Measurements from ENCODE around the gene CHCHD2. TPM values are rescaled to one million over a fixed set of nuclear protein-coding genes. Genes with fewer than 3 reads are reported as not detected.
"Not testable (repeated sequence)": the region's sequence is repeated elsewhere in the genome, so short reads cannot be mapped to it uniquely, and the experiment has no call there.

CHCHD2 gene, protein sequence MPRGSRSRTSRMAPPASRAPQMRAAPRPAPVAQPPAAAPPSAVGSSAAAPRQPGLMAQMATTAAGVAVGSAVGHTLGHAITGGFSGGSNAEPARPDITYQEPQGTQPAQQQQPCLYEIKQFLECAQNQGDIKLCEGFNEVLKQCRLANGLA
- total RNA-seq: 243 TPM
- 100 to 1,000 TPM; 505 to 622 (median 531) TPM for polyA plus RNA-seq

GRCh38 chr7:56106108-56107073, at the start of gene CHCHD2:
Gene CHCHD2, minus strand, starts transcription at chr7:56106476. Its CDS starts 63 bp downstream, at chr7:56106413.
- Mint-ChIP-seq H3K4me3 (peak within 1 kb of the TSS; percentile 89 to 97 (median 96)), H3K27me3 (peaks cover 5% of the 10 kb centered on the region), H3K27ac (peak within 1 kb of the TSS; percentile 92 to 99 (median 98)), H3K36me3 (peaks cover 21% of the 10 kb centered on the region), H3K9me3 (peaks cover 0 to 3% (median 0%) of the 10 kb centered on the region in 7 donors), H3K4me1 (peaks cover 0 to 43% (median 23%) of the 10 kb centered on the region in 4 donors)
- peak; percentile 99 to 100 for ATAC-seq (ENCODE audit: low read depth in 2 of 2)
- peaks cover 22% of the 10 kb centered on the region for H3K36me3 ChIP-seq (ENCODE audit: control insufficient read depth, insufficient read depth, low read length)
- peak within 1 kb of the TSS; percentile 95 for H3K27ac ChIP-seq (ENCODE audit: insufficient read depth, low read length, poor library complexity, severe bottlenecking)
- peak; percentile 91 to 100 (median 94) for DNase-seq
- peaks cover 30% of the 10 kb centered on the region for H3K4me1 ChIP-seq (ENCODE audit: control insufficient read depth, insufficient read depth, low read length, poor library complexity, severe bottlenecking)
- H3K9me3 ChIP-seq (ENCODE audit: control insufficient read depth in 2 of 2, low read length in 2 of 2): no peaks in the 10 kb centered on the region
- peaks cover 2% of the 10 kb centered on the region for H3K27me3 ChIP-seq (ENCODE audit: control insufficient read depth, insufficient read depth, low read length)
- peak within 1 kb of the TSS; percentile 96 for H3K4me3 ChIP-seq (ENCODE audit: low read depth, low read length)

DNA sequence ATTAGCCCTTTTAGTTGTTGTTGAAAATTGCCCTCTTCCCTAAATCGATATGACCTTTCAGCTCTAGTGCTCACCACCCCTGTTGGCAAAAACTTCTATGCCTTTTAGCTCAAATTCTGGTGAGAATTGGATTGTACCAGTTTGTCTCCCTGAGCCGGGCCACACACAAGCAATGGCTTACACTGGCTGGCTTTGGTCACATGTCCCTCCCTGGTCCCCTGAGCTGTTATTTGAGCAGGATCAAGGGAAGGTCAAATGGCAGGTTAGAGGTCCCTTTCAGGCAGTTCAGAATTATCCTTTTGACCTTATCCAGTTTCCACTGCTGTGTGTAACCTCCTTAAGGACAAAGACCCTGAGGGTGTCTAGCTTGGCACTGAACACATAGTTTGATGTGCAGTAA, 24.8 kb upstream of the CHCHD2 start:
- H3K27ac Mint-ChIP-seq; H3K9me3 Mint-ChIP-seq; H3K4me3 Mint-ChIP-seq; H3K36me3 ChIP-seq (ENCODE audit: control insufficient read depth, insufficient read depth, low read length); H3K4me1 ChIP-seq (ENCODE audit: control insufficient read depth, insufficient read depth, low read length, poor library complexity, severe bottlenecking); H3K4me3 ChIP-seq (ENCODE audit: low read depth, low read length); H3K9me3 ChIP-seq (ENCODE audit: control insufficient read depth in 2 of 2, low read length in 2 of 2); H3K36me3 Mint-ChIP-seq; H3K27me3 ChIP-seq (ENCODE audit: control insufficient read depth, insufficient read depth, low read length); H3K4me1 Mint-ChIP-seq; ATAC-seq (ENCODE audit: low read depth in 2 of 2); DNase-seq; H3K27ac ChIP-seq (ENCODE audit: insufficient read depth, low read length, poor library complexity, severe bottlenecking); H3K27me3 Mint-ChIP-seq: not testable (repeated sequence)

- DNase-seq (no peak), ATAC-seq (ENCODE audit: low read depth in 2 of 2) (no peak)
- H3K9me3 ChIP-seq (ENCODE audit: control insufficient read depth in 2 of 2, low read length in 2 of 2): no peaks in the 10 kb centered on the region
- no peaks in the 10 kb centered on the region for H3K36me3 Mint-ChIP-seq
- H3K27ac Mint-ChIP-seq: no peak overlapping the region
- no peaks in the 10 kb centered on the region for H3K27me3 ChIP-seq (ENCODE audit: control insufficient read depth, insufficient read depth, low read length)
- H3K27ac ChIP-seq (ENCODE audit: insufficient read depth, low read length, poor library complexity, severe bottlenecking): no peak overlapping the region
- no peaks in the 10 kb centered on the region for H3K9me3 Mint-ChIP-seq
- no peak overlapping the region for H3K4me3 Mint-ChIP-seq
- H3K4me3 ChIP-seq (ENCODE audit: low read depth, low read length): no peak overlapping the region
- H3K4me1 Mint-ChIP-seq: no peaks in the 10 kb centered on the region
- H3K36me3 ChIP-seq (ENCODE audit: control insufficient read depth, insufficient read depth, low read length): no peaks in the 10 kb centered on the region
- peaks cover 7% of the 10 kb centered on the region for H3K27me3 Mint-ChIP-seq
- no peaks in the 10 kb centered on the region for H3K4me1 ChIP-seq (ENCODE audit: control insufficient read depth, insufficient read depth, low read length, poor library complexity, severe bottlenecking)
These were observed 21.1 kb upstream of the CHCHD2 start for GRCh38 chr7:56127241-56127975.

GRCh38 chr7:56125831-56126230, 19.6 kb upstream of the CHCHD2 start:
- H3K4me3 ChIP-seq (ENCODE audit: low read depth, low read length): no peak overlapping the region
- Mint-ChIP-seq H3K4me3 (no peak overlapping the region), H3K9me3 (no peaks in the 10 kb centered on the region), H3K4me1 (no peaks in the 10 kb centered on the region), H3K27ac (no peak overlapping the region), H3K36me3 (no peaks in the 10 kb centered on the region), H3K27me3 (peaks cover 11% of the 10 kb centered on the region)
- no peaks in the 10 kb centered on the region for H3K4me1 ChIP-seq (ENCODE audit: control insufficient read depth, insufficient read depth, low read length, poor library complexity, severe bottlenecking)
- H3K27ac ChIP-seq (ENCODE audit: insufficient read depth, low read length, poor library complexity, severe bottlenecking): no peak overlapping the region
- ATAC-seq (ENCODE audit: low read depth in 2 of 2): no peak
- no peak for DNase-seq
- H3K36me3 ChIP-seq (ENCODE audit: control insufficient read depth, insufficient read depth, low read length): no peaks in the 10 kb centered on the region
- no peaks in the 10 kb centered on the region for H3K9me3 ChIP-seq (ENCODE audit: control insufficient read depth in 2 of 2, low read length in 2 of 2)
- H3K27me3 ChIP-seq (ENCODE audit: control insufficient read depth, insufficient read depth, low read length): no peaks in the 10 kb centered on the region

GRCh38 chr7:56124981-56125380, 18.7 kb upstream of the CHCHD2 start:
- Mint-ChIP-seq H3K9me3 (no peaks in the 10 kb centered on the region), H3K4me3 (no peak overlapping the region), H3K27me3 (peaks cover 11% of the 10 kb centered on the region), H3K27ac (no peak overlapping the region), H3K36me3 (no peaks in the 10 kb centered on the region), H3K4me1 (no peaks in the 10 kb centered on the region)
- no peak overlapping the region for H3K4me3 ChIP-seq (ENCODE audit: low read depth, low read length)
- ATAC-seq (ENCODE audit: low read depth in 2 of 2) (no peak), DNase-seq (no peak)
- no peaks in the 10 kb centered on the region for H3K9me3 ChIP-seq (ENCODE audit: control insufficient read depth in 2 of 2, low read length in 2 of 2)
- H3K4me1 ChIP-seq (ENCODE audit: control insufficient read depth, insufficient read depth, low read length, poor library complexity, severe bottlenecking): no peaks in the 10 kb centered on the region
- H3K36me3 ChIP-seq (ENCODE audit: control insufficient read depth, insufficient read depth, low read length): no peaks in the 10 kb centered on the region
- no peak overlapping the region for H3K27ac ChIP-seq (ENCODE audit: insufficient read depth, low read length, poor library complexity, severe bottlenecking)
- no peaks in the 10 kb centered on the region for H3K27me3 ChIP-seq (ENCODE audit: control insufficient read depth, insufficient read depth, low read length)

DNA sequence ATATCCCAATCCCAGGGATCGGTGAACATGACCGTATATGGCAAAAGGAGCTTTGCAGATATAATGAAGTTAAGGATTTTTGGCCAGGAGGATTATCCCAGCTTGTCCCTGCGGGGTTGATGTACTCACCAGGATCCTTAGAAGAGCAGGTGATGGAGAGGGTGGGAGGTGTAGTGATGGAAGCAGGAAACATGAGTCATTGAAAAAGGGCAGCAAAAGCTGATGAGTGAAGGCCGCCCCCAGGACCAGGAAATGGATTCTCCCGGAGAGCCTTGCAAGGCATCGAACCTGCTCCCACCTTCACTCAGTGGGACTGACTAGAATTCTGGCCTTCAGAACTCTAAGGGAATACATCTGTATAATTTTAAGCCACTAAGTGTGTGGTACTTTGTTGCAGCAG, 15.2 kb upstream of the CHCHD2 start:
- H3K27me3 ChIP-seq (ENCODE audit: control insufficient read depth, insufficient read depth, low read length): peaks cover 4% of the 10 kb centered on the region
- no peak overlapping the region for H3K27ac ChIP-seq (ENCODE audit: insufficient read depth, low read length, poor library complexity, severe bottlenecking)
- H3K4me3 Mint-ChIP-seq: no peak overlapping the region
- no peaks in the 10 kb centered on the region for H3K4me1 Mint-ChIP-seq
- H3K4me1 ChIP-seq (ENCODE audit: control insufficient read depth, insufficient read depth, low read length, poor library complexity, severe bottlenecking): no peaks in the 10 kb centered on the region
- no peak for ATAC-seq (ENCODE audit: low read depth in 2 of 2)
- no peaks in the 10 kb centered on the region for H3K9me3 Mint-ChIP-seq
- H3K9me3 ChIP-seq (ENCODE audit: control insufficient read depth in 2 of 2, low read length in 2 of 2): no peaks in the 10 kb centered on the region
- DNase-seq: no peak
- H3K36me3 Mint-ChIP-seq: no peaks in the 10 kb centered on the region
- peaks cover 20% of the 10 kb centered on the region for H3K27me3 Mint-ChIP-seq
- H3K27ac Mint-ChIP-seq: peak overlapping the region in 1 of 3 donors; percentile 54
- no peaks in the 10 kb centered on the region for H3K36me3 ChIP-seq (ENCODE audit: control insufficient read depth, insufficient read depth, low read length)
- no peak overlapping the region for H3K4me3 ChIP-seq (ENCODE audit: low read depth, low read length)

- H3K4me1 ChIP-seq (ENCODE audit: control insufficient read depth, insufficient read depth, low read length, poor library complexity, severe bottlenecking): no peaks in the 10 kb centered on the region
- no peaks in the 10 kb centered on the region for H3K9me3 ChIP-seq (ENCODE audit: control insufficient read depth in 2 of 2, low read length in 2 of 2)
- peak within 1 kb of the TSS in 1 of 3 donors; percentile 92 for H3K27ac Mint-ChIP-seq
- no peak within 1 kb of the TSS for H3K27ac ChIP-seq (ENCODE audit: insufficient read depth, low read length, poor library complexity, severe bottlenecking)
- no peaks in the 10 kb centered on the region for H3K36me3 Mint-ChIP-seq
- H3K4me1 Mint-ChIP-seq: no peaks in the 10 kb centered on the region
- H3K27me3 ChIP-seq (ENCODE audit: control insufficient read depth, insufficient read depth, low read length): peaks cover 4% of the 10 kb centered on the region
- ATAC-seq (ENCODE audit: low read depth in 2 of 2): no peak
- no peak for DNase-seq
- H3K27me3 Mint-ChIP-seq: peaks cover 17% of the 10 kb centered on the region
- H3K4me3 ChIP-seq (ENCODE audit: low read depth, low read length): no peak within 1 kb of the TSS
- no peaks in the 10 kb centered on the region for H3K9me3 Mint-ChIP-seq
- H3K36me3 ChIP-seq (ENCODE audit: control insufficient read depth, insufficient read depth, low read length): no peaks in the 10 kb centered on the region
- H3K4me3 Mint-ChIP-seq: no peak within 1 kb of the TSS
These were observed 9.7 kb upstream of the CHCHD2 start, which contains the start of gene NUPR2 for GRCh38 chr7:56115852-56116538. Gene NUPR2, minus strand, starts transcription at chr7:56116417. Its CDS starts 103 bp downstream, at chr7:56116314.

Data from CD4-positive, CD25-positive, alpha-beta regulatory T cell (primary cell).